Measurements from ENCODE around the gene SLC28A2.

The SLC28A2 gene

GRCh38 chr15:45326741-45327140 is 74.7 kb downstream of the SLC28A2 start:
- peak in 2 of 3 experiments; percentile 18 to 50 for DNase-seq

Measured in NCI-H1417 (cell line).